Thoracic aorta (tissue), 2 donors: ENCODE measurements around the gene TEX35. TPM values are rescaled to one million over a fixed set of nuclear protein-coding genes. Genes with fewer than 3 reads are reported as not detected.
"Not testable (repeated sequence)": the region's sequence is repeated elsewhere in the genome, so short reads cannot be mapped to it uniquely, and the experiment has no call there.

Experiments used
- ATAC-seq: fragments of 150-250 bp; one replicate; pipeline ENCODE4 v1.8.0; 2017; ENCODE audit warnings: low read depth; ENCODE audit not compliant: insufficient number of reproducible peaks, low FRiP score
- DNase-seq: peaks from one replicate; pipeline ENCODE4 v3.0.0-alpha.2; 2020; ENCODE audit warnings: low spot score
- H3K27ac ChIP-seq, 2 donors: fragments of 200-600 bp; sonication (generic); 1 replicate in 1 of 2; 2 replicates in 1 of 2; pipeline ENCODE4 v1.5.1; 2016; ENCODE audit warnings: mild to moderate bottlenecking in 2 of 2, moderate library complexity in 2 of 2
- H3K27me3 ChIP-seq: fragments of 200-600 bp; sonication (generic); replicated peaks from 2 replicates; pipeline ENCODE4 v1.6.0; 2016; ENCODE audit warnings: mild to moderate bottlenecking; ENCODE audit not compliant: insufficient read depth
- H3K36me3 ChIP-seq: fragments of 200-600 bp; sonication (generic); one replicate; pipeline ENCODE4 v1.5.1; 2016
- H3K4me1 ChIP-seq, 2 donors: fragments of 200-600 bp; sonication (generic); 1 replicate in 1 of 2; 2 replicates in 1 of 2; pipeline versions ENCODE4 v1.5.1 to v1.6.0; 2016; ENCODE audit warnings: low read depth in 2 of 2, mild to moderate bottlenecking in 1 of 2; ENCODE audit not compliant: control insufficient read depth in 1 of 2
- H3K4me3 ChIP-seq: fragments of 200-600 bp; sonication (generic); 2 replicates; pipeline ENCODE4 v1.5.1; 2016; ENCODE audit warnings: mild to moderate bottlenecking
- H3K9me3 ChIP-seq: fragments of 200-600 bp; sonication (generic); 2 replicates; pipeline ENCODE4 v1.5.1; 2016
- CTCF ChIP-seq: fragments of 200-600 bp; sonication (generic); IDR thresholded peaks from one replicate; pipeline ENCODE4 v1.5.1; 2019; ENCODE audit warnings: antibody characterized with exemption
- total RNA-seq, 2 donors: library from RNA; depleted of rRNA; stranded (reverse); fragments of >200 nt; gene quantifications; one replicate each; pipeline versions ENCODE4 v1.1.0 to v1.2.3, GENCODE V29; 2016

The TEX35 gene
- total RNA-seq, 2 donors from 2014 or later, result not detected

- ATAC-seq, result no peak
- H3K27ac ChIP-seq, result no peak overlapping the region
- TF ChIP-seq CTCF, result no peak
- no peak overlapping the region for H3K4me3 ChIP-seq
- no peaks in the 10 kb centered on the region for H3K27me3 ChIP-seq
- DNase-seq, result no peak
- peaks cover 0 to 12% of the 10 kb centered on the region in 2 donors for H3K4me1 ChIP-seq
- no peaks in the 10 kb centered on the region for H3K9me3 ChIP-seq
- peaks cover 3% of the 10 kb centered on the region for H3K36me3 ChIP-seq
Measured at GRCh38 chr1:178544531-178544930, 31.6 kb downstream of the TEX35 start.

GRCh38 chr1:178548108-178548507 lies 35.2 kb downstream of the TEX35 start:
- Histone ChIP-seq H3K4me1 (peaks cover 0 to 5% of the 10 kb centered on the region in 2 donors), H3K4me3 (no peak overlapping the region), H3K9me3 (no peaks in the 10 kb centered on the region), H3K27ac (no peak overlapping the region), H3K36me3 (peaks cover 3% of the 10 kb centered on the region), H3K27me3 (no peaks in the 10 kb centered on the region)
- ATAC-seq, result no peak
- no peak for DNase-seq
- no peak for TF ChIP-seq CTCF

- no peak for TF ChIP-seq CTCF
- no peak overlapping the region for H3K4me3 ChIP-seq
- ATAC-seq (no peak), DNase-seq (no peak)
- no peaks in the 10 kb centered on the region for H3K4me1 ChIP-seq
- H3K27ac ChIP-seq, result no peak overlapping the region
- peaks cover 3% of the 10 kb centered on the region for H3K36me3 ChIP-seq
- no peaks in the 10 kb centered on the region for H3K27me3 ChIP-seq
- H3K9me3 ChIP-seq, result peaks cover 4% of the 10 kb centered on the region
Measured at GRCh38 chr1:178551307-178551706, 38.4 kb downstream of the TEX35 start.

- DNase-seq, result no peak
- Histone ChIP-seq H3K4me3 (no peak overlapping the region), H3K27ac (no peak overlapping the region)
Measured at GRCh38 chr1:178551940-178552339, 39.0 kb downstream of the TEX35 start.

GRCh38 chr1:178552856-178553255 lies 39.9 kb downstream of the TEX35 start:
- H3K9me3 ChIP-seq, result peaks cover 4% of the 10 kb centered on the region
- no peaks in the 10 kb centered on the region for H3K4me1 ChIP-seq
- H3K27me3 ChIP-seq, result no peaks in the 10 kb centered on the region
- TF ChIP-seq CTCF, result no peak
- DNase-seq (no peak), ATAC-seq (no peak)
- H3K27ac ChIP-seq, result no peak overlapping the region
- H3K4me3 ChIP-seq, result no peak overlapping the region
- H3K36me3 ChIP-seq, result no peaks in the 10 kb centered on the region

More at GRCh38 chr1:178551940-178552339, 39.0 kb downstream of the TEX35 start:
- peaks cover 3% of the 10 kb centered on the region for H3K36me3 ChIP-seq
- TF ChIP-seq CTCF, result no peak
- ATAC-seq, result no peak
- H3K4me1 ChIP-seq, result no peaks in the 10 kb centered on the region
- H3K9me3 ChIP-seq, result peaks cover 4% of the 10 kb centered on the region
- H3K27me3 ChIP-seq, result no peaks in the 10 kb centered on the region

GRCh38 chr1:178554351-178554750 lies 41.4 kb downstream of the TEX35 start:
- H3K4me1 ChIP-seq, H3K27me3 ChIP-seq, H3K9me3 ChIP-seq, H3K36me3 ChIP-seq, ATAC-seq, DNase-seq, H3K4me3 ChIP-seq, H3K27ac ChIP-seq: not testable (repeated sequence)

- not testable (repeated sequence) for H3K36me3 ChIP-seq, DNase-seq, H3K4me1 ChIP-seq, H3K9me3 ChIP-seq, ATAC-seq, H3K27me3 ChIP-seq, H3K27ac ChIP-seq, H3K4me3 ChIP-seq
Measured at GRCh38 chr1:178555613-178556012, 42.7 kb downstream of the TEX35 start.

- not testable (repeated sequence) for ATAC-seq, H3K9me3 ChIP-seq, H3K4me1 ChIP-seq, DNase-seq, H3K27me3 ChIP-seq, H3K4me3 ChIP-seq, H3K36me3 ChIP-seq, H3K27ac ChIP-seq
Measured at GRCh38 chr1:178558816-178559215, 45.9 kb downstream of the TEX35 start.
